Measurements from ENCODE around the gene NID1.

GRCh38 chr1:236035681-236036101 is 29.2 kb downstream of the NID1 start:
- TF ChIP-seq CTCF (optimal IDR thresholded peaks at IDR 0.05 in 1 of 3, IDR thresholded peaks at IDR 0.05 in 1 of 3, conservative IDR thresholded peaks at IDR 0.05 in 1 of 3; ENCODE audit: extremely low read depth in 1 of 3, insufficient read depth in 2 of 3, low read length in 3 of 3), result no peak
- no peak for TF ChIP-seq EZH2 (IDR thresholded peaks at IDR 0.05; ENCODE audit: low read length)

All from keratinocyte (primary cell).